Activated T-helper 9 cell treated with anti-CD3 and anti-CD28 coated beads, Interleukin-2, amount 50 U/mL, for 16 hours (primary cell): ENCODE data around the gene CHRNG.

Source experiments
- DNase-seq: peaks from one replicate; pipeline ENCODE4 v3.0.0-alpha.2; 2020; ENCODE audit warnings: low read depth

Gene CHRNG, protein sequence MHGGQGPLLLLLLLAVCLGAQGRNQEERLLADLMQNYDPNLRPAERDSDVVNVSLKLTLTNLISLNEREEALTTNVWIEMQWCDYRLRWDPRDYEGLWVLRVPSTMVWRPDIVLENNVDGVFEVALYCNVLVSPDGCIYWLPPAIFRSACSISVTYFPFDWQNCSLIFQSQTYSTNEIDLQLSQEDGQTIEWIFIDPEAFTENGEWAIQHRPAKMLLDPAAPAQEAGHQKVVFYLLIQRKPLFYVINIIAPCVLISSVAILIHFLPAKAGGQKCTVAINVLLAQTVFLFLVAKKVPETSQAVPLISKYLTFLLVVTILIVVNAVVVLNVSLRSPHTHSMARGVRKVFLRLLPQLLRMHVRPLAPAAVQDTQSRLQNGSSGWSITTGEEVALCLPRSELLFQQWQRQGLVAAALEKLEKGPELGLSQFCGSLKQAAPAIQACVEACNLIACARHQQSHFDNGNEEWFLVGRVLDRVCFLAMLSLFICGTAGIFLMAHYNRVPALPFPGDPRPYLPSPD

DNA sequence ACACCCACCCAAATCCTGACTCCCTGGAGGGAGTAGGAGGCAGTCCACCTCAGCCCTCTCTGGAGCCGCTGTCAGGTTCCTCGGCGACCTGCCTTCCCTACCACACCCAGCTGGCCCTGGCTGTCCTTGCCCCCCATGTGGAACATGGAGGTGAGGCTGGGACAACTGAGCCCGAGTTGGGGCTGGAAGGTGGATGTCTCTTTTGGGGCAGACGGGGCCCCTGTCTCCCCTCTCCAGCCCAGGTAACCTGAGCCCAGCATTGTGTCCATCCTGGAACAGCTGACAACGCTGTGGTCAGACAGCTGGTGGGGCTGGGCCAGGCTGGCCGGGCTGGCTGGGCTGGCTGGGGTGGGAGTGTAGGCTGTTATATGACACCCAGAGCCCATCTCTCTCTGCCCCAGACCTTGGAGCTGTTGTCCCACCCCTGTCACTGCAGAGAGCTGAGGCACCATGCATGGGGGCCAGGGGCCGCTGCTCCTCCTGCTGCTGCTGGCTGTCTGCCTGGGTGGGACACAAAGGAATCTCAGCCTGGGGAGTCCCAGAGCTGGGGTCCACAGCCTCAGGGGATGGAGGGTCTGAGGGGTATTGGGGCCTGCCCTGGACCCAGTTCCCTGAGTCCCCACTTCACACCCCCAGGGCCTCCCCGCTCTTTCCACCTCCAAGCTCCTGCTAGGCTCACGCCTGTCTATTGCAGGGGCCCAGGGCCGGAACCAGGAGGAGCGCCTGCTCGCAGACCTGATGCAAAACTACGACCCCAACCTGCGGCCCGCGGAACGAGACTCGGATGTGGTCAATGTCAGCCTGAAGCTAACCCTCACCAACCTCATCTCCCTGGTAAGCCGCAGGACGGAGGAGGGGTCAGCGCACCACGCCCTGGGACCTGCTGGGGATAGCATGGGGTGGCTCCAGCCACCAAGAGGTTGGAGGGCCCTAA, at the start of gene CHRNG:
Gene CHRNG, plus strand, starts transcription at position 395 of the 934 bp plus-strand sequence. Its CDS starts 56 bp downstream, at position 451.
- no peak for DNase-seq

GRCh38 chr2:232490221-232491138, 49.0 kb upstream of the CHRNG start:
- no peak for DNase-seq

GRCh38 chr2:232491139-232491780, 48.2 kb upstream of the CHRNG start:
- DNase-seq: no peak

DNA sequence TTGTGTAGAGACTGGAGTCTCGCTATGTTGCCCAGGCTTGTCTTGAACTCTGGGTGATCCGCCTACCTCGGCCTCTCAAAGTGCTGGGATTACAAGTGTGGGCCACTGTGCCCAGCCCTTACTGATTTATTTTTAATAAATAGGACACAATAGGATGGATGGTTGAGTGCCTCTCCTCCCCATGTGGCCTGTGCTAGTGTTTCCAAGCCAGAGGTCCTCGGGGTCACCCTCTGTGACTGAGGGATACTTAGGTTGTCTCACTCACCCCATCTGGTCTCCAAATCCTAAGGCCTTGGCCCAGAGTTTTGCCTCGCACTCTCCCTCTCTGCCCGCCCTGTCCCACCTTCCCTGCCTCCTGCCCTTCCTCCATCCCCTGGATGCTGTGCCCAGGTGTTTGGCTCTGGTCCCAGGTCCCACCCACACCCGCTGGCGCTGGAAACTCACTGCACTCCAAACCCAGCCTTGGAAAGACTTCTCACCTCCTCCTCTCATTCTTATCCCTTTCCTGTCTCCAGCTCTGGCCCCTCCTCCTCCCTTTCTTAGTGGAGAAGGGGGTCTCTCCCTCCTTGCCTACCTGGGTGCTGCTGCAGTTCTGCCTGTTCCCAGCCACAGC, 47.1 kb upstream of the CHRNG start:
- DNase-seq: no peak

GRCh38 chr2:232492963-232493700, 46.4 kb upstream of the CHRNG start:
- DNase-seq: no peak

DNA sequence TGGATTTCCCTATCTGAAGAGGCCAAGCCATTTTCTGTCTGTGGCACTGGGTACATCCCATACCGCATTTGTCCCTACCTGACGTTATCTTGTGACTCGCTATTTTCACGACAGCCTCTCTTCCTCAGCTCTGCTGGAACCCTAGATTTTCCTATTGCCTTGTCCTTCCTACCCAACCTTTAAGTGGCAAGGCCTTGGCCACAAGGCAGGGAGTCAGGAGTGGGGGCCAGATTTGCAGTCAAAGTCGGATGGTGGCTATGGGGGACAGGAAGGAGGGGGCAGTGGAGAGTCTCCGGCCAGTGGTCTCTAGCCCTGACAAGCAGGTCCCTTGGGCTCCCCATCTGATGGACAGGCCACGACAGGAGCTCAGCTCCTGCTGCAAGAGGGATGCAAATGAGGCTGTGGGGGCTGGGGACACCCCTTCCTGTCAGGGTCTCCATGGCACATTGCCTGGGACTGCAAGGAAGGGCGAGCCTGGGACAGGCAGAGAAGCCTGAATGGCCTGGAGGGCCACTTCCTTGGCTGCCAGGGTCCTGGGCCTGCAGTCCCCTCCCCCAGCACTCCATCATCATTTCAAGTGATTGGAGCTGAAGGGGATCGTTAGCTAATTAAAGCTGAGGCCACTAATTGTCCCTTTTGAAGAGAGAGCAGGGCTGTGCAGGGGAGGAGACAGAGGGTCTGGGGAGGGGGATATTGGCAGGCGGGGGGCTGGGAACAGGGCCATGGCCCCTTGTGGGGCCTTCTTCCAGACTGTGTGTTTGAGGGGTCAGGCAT, 45.6 kb upstream of the CHRNG start:
- no peak for DNase-seq

DNA sequence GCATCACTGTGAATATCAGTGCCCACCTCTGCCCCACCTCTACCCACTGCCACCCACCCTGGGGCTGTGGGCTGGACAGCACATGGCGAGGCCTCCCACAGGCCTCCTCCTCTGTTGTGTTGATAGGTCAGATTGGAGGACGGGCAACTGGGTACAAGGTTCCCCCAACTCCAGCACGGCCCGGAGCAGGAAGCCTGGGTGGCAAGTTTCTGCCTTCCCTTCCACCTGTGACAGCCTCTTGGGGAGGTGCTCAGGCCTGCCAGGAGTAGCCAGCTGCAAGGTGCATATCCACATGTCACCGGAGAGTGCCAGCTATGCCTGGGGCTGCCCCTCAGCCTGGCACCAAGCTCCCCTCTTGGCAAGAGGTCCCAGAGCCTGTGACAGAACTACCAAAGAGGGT, 45.0 kb upstream of the CHRNG start:
- DNase-seq: no peak

DNA sequence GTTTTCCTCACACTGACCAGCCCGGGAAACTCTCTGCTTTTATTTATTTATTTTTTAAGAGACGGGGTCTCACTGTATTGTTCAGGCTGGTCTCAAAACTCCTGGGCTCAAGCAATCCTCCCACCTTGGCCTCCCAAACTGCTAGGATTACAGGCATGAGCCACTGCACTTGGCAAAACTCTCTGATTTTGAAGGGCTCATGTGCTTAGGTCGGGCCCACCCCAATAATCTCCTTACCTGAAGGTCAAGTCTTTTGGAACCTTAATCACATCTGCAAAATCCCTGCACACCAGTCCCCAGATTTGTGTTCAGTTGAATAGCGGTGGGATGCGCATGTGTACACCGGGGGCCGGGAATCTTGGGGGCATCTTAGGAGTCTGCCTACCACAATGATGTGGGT, 44.2 kb upstream of the CHRNG start:
- no peak for DNase-seq

- no peak for DNase-seq
Measured at GRCh38 chr2:232496501-232497270, 42.8 kb upstream of the CHRNG start.

DNA sequence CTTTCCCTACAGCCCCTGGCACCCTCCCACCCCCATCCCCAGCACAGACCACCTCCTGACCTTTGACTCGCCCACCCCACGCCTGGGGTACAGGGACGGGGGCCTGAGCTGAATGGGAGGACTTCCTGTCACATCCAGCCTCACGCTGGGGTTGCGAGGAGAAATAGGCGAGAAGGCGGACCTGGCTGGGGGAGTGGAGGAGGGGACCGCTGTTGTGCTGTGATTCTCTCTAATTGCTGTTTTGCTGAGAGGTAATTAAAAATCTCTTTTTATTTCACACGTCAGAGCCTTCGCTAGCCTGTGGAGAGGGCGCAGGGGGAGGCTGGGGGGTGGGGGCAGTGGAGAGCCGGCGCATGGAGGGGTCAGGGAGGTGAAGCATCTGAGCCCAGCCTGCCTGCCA, 42.1 kb upstream of the CHRNG start:
- no peak for DNase-seq

DNA sequence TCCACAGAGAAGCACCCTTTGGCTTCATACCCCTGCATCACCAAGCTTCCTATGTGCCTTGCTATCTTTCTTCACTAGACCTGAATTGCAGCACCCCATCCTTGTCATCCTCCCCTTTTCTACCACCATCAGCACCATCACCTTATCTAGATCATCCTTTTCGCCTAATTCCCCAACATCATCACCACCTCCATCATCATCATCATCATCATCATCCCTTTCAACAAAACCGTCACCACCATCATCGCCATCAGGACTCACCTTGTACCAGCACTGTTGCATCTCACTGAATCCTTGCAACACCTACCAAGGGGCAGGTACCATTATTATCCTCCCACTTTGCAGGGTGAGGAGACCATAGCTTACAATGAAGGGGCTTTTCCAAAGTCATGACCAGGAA, 41.0 kb upstream of the CHRNG start:
- DNase-seq: no peak

- no peak for DNase-seq
Measured at GRCh38 chr2:232501331-232501771, 38.1 kb upstream of the CHRNG start.

GRCh38 chr2:232501794-232502390, 37.6 kb upstream of the CHRNG start:
- no peak for DNase-seq

DNA sequence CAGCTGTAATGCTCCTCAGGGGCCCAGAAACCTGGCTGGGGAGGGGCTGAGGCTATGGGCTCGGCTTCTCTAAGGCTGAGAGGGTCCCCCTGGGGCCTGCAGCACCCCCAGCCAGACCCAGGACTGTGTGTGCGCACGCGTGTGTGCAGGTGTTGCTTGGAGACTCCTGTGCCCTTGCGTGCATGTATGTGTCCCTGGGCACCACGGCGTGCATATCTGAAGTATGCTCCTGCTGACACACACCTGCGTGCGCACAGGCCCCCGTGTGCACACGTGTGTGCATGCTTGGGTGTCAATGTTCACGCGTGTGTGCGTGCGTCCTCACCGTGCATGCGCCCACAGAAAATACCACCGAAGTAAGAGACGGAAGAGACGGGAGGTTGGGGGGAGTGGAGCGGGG, 37.0 kb upstream of the CHRNG start:
- no peak for DNase-seq

DNA sequence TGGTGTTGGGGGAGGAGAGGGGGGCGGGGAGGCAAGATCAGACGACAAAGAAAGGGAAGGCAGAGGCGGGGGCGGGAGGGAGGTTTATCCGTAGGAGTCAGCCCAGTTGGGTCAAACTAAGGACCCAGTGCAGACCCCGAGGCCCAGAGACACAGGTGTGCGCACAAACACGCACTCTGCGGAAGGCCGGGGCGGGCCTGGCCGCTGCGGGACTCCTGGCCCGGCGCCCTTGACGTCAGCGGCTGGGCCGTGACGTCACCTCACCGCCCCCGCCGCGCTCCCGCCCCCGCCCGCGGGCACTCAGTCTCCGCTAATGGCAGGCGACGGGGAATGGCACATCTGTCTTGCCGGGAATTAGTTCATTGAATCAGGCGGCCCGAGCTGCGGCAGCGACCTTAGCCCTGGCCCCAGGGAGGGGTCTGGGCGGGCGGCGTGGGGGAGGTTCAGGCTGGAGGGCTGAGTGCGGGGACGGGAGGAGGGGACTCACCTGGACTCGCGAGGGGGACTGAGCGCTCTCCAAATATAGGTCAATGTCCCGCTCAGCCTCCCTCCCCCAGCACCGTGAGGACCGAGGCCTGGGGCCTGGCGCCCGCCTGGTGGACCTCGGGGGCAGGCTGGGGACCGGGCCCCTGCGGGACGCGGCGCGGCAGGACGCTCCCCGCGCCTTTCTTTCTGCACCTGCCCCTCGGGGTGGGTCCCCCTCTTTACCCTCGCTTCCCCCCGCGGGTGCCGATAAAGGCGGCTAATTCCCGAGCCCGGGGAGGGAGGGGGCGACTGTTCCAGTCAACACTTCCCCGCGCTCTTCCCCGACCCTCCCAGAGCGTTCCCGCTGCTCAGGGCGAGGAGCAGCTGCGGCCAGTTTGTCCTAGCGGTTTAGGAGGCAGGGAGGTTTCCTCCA, 36.3 kb upstream of the CHRNG start:
- peak; percentile 15 for DNase-seq

GRCh38 chr2:232503809-232504323, 35.6 kb upstream of the CHRNG start:
- DNase-seq: no peak

DNA sequence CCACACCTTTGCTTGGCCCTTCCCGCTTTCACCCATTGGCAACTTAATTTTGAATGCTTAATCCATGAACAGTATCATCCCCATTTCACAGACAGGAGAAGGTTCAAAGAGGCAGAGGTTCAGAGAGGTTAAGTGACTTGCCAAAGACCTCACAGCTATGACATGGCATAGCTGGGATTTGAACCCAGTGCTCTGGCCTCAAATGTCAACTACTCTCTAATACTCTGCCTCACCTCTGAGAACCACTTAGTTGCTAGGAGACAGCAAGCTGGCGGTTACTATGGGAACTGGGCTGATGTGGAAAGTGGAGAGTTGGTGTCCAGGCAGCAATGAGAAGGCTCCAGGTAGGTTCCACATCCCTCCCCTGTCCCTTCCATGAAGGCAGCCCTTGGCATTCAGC, 35.1 kb upstream of the CHRNG start:
- no peak for DNase-seq
